Body of pancreas (tissue), 4 donors: ENCODE measurements around the gene ADGRV1.

Experiments used
- CTCF ChIP-seq, 7 experiments: fragments of 450-650 bp in 4 of 7; fragments of 200-600 bp in 3 of 7; sonication (generic) in 3 of 7; IDR thresholded peaks; one replicate each; pipeline ENCODE4 v1.5.1; 2016 to 2019; ENCODE audit warnings: antibody characterized with exemption in 7 of 7
- POLR2A ChIP-seq, 3 donors: fragments of 450-650 bp; IDR thresholded peaks; one replicate each; pipeline ENCODE4 v1.6.1; 2016; ENCODE audit warnings: antibody characterized with exemption in 3 of 3, mild to moderate bottlenecking in 2 of 3

GRCh38 chr5:91042936-91043255 is 484.3 kb downstream of the ADGRV1 start:
- TF ChIP-seq CTCF (IDR thresholded peaks at IDR 0.05) = no peak
- no peak for TF ChIP-seq POLR2A (IDR thresholded peaks at IDR 0.05)
